Activated naive CD4-positive, alpha-beta T cell treated with anti-CD3 and anti-CD28 coated beads, Interleukin-2, amount 50 U/mL, for 16 hours (primary cell): ENCODE data around the gene CPD.
"Not testable (repeated sequence)": the region's sequence is repeated elsewhere in the genome, so short reads cannot be mapped to it uniquely, and the experiment has no call there.

Source experiments
- DNase-seq: peaks from one replicate; pipeline ENCODE4 v3.0.0-alpha.2; 2020

The CPD gene

DNA sequence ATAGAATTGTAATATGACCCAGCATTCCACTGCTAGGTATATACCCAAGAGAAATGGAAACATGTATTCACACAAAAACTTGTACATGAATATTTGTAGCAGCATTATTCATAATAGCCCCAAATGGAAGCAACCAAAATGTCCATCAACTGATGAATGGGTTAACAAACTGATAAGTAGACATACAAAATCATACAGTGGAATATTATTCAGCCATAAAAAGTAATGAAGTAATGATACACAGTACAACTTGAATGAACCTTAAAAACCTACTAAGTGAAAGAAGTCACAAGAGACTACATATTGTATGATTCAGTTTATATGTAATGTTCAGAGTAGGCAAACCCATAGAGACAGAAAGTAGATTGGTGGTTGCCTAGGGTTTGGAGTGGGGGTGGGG, 58.0 kb downstream of the CPD start:
- no peak for DNase-seq

DNA sequence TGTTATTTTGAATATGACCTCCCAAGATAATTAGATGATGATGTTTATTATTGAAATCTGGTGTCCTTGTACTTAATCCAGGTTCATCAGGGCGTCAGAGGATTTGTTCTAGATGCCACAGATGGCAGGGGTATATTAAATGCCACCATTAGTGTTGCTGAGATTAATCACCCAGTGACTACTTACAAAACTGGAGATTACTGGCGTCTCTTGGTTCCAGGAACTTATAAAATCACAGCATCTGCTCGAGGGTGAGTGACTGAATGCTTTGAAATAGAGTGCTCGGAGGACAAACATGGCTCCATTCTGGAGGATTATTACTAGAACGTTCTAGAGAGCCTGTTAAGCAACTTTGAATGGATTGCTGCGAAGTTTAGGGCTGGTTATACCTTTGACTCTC, 65.0 kb downstream of the CPD start:
- DNase-seq: no peak

DNA sequence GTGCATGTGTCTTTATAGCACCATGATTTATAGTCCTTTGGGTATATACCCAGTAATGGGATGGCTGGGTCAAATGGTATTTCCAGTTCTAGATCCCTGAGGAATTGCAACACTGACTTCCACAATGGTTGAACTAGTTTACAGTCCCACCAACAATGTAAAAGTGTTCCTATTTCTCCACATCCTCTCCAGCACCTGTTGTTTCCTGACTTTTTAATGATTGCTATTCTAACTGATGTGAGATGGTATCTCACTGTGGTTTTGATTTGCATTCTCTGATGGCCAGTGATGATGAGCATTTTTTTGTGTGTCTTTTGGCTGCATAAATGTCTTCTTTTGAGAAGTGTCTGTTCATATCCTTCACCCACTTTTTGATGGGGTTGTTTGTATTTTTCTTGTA, 67.9 kb downstream of the CPD start:
- DNase-seq: not testable (repeated sequence)

DNA sequence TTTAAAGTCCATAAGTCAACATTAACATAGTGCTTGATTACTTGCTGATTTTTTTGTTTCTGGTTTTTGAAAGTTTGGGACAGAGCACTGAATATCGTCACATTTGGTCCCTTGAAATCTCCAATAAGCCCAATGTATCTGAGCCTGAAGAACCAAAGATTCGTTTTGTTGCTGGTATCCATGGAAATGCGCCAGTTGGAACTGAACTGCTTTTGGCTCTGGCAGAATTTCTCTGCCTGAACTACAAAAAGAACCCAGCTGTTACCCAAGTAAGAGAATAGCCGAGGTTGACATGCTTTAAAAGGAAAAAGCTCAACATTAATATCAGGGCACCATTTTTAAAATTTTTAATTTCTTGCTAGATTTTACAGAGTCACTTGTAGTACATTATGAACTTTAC, 70.8 kb downstream of the CPD start:
- DNase-seq: no peak

DNA sequence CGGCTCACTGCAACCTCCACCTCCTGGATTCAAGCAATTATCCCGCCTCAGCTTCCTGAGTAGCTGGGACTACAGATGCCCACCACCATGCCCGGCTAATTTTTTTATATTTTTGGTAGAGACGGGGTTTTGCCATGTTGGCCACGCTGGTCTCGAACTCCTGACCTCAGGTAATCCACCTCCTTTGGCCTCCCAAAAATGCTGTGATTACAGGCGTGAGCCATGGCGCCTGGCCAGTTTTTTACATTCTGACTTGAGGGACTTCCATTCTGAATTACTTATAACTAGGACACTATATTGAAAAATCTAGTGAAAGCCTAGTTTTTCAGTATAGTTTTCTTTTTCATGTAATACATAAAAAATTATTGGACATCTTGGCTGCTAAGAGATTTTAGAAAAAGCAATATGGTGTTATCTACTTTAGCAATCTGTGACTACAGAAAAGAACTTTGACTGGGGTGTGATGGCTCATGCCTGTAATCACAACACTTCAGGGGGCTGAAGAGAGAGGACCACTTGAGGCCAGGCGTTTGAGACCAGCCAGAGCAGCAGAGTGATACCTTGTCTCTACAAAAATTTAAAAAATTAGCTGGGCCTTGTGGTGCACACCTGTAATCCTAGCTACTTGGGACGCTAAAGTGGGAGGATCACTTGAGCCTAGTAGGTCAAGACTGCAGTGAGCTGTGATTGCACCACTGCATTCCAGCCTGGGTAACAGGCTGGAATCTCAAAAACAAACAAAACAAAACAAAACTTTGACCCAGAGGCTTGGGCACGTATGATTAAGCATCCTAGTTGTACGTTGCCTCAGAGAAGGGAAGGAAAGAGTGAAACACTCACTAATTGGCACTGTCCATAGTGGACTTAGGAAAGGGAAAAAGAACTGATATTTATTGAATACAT, 71.6 kb downstream of the CPD start:
- no peak for DNase-seq

DNA sequence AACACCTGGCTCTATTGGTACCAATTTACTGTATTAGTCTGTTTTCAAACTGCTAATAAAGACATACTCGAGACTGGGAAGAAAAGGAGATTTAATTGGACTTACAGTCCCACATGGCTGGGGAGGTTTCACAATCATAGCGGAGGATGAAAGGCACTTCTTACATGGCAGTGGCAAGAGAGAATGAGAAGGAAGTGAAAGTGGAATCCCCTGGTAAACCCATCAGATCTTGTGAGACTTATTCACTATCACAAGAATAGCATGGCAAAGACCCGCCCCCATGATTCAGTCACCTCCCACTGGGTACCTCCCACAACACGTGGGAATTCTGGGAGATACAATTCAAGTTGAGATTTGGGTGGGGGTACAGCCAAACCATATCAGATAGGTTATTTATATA, 75.9 kb downstream of the CPD start:
- no peak for DNase-seq

DNA sequence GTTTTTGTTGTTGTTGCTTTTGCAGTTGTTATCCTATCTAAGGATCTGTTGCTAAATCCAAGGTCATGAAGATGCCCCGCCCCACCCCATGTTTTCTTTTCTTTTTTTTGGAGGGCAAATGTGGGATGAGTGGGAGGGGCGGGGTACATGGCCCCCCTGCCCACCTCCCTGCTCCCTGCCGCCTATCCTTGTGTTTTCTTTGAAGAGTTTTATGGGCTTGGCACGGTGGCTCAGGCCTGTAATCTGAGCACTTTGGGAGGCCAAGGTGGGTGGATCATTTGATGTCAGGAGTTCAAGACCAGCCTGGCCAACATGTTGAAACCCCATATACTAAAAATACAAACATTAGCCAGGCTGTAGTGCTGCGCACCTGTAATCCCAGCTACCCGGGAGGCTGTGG, 79.6 kb downstream of the CPD start:
- DNase-seq: no peak

DNA sequence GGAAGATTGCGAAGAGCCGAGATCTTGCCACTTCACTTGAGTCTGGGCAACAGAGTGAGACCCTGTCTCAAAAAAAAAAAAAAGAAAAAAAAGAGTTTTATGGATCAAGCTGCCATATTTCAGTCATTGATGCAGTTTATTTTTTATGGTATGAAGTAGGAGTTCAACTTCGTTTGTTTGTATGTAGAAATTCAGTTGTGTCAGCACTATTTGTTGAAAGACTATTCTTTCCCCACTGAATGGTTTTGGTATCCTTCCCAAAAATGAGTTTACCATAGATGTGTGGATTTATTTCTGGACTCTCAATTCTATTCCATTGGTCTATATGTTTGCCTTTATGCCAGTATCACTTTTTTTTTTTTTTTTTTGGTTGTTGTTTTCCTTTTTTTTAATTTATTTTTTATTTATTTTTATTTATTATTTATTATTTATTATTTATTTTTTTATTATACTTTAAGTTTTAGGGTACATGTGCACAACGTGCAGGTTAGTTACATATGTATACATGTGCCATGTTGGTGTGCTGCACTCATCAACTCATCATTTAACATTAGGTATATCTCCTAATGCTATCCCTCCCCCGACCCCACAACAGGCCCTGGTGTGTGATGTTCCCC, 80.2 kb downstream of the CPD start:
- DNase-seq: not testable (repeated sequence)

DNA sequence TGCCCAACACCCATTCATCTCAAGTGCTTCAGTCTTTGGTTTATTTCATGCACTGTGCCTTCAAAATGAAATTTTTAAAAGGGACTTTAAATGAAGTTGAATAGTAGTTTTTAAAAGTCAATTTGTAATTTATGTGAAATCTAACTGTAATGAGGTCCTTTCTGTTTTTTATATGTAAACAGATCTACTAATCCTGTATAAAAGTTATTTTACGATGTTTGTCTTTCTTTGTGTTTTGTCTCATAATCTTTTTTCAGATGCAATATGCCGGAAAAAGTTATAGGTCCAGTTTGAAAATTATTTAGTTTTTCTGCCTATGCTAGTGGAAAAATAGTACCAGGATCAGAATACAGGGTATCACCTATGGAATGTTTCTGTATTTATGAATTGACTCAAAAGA, 89.7 kb downstream of the CPD start:
- no peak for DNase-seq

DNA sequence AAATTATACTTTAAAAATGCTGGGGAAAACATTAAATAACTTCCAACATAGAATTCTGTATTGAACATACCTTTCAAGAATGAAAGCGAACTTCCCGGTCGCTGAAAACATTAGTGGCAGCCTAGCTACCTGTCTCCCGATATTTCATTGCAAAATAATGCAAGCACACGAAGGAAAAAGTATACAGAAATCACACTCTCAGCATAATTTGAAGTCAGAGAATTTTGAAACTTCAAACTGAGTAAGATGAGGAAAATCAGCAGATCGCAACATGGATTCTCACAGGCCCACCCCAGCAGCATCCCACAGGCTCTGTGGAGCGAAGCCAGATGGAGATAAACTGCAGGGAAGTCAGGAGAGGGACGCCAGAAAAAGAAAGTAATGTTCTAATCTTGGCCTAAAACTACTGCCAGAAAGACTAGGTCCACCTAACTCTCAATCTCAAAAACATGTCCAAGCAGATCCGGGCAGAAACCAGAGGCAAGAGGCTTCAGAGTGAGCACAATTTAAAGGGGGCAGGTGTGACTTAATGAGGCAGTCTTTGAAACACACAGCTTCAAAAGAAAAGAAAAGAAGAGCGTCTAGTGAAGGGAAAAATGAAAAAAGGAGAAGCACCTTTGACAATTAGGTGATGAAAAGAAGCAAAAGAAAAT, 93.6 kb downstream of the CPD start:
- DNase-seq: no peak

DNA sequence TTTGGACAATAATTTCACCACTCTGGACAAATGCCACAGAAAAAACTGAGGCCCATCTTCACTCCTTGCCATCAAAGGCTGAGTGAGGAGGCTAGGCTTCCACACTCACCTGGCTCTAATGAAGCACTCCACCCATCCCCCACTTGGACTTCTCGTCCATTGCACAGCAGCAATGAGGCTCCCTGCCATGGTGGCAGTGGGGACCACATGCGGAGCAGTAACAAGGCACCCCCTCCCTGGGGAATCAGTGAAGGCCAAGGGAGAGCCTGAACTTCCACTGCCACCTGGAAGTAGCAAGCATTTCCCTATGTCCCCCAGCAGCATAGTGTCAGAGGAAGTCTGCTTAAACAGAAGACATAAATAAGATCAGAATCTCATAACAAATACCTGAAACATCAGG, 96.5 kb downstream of the CPD start:
- no peak for DNase-seq

DNA sequence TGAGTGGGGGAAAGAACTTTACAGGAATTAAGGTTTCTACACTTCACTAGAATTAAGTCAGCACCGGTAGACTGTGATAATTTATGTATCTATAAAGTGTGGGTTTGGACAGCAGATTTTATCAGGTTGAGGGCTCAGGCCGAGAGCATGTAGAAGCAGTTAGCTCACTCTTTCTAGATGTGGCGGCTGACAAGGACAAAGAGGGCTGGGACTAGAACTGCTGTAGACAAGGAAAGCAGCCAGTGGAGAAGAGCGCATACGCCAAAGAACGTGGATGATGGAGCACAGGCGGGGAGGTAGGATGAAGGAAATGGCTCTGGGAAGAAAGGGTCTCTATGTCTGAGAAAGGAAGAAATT, 98.0 kb downstream of the CPD start:
- DNase-seq: no peak

DNA sequence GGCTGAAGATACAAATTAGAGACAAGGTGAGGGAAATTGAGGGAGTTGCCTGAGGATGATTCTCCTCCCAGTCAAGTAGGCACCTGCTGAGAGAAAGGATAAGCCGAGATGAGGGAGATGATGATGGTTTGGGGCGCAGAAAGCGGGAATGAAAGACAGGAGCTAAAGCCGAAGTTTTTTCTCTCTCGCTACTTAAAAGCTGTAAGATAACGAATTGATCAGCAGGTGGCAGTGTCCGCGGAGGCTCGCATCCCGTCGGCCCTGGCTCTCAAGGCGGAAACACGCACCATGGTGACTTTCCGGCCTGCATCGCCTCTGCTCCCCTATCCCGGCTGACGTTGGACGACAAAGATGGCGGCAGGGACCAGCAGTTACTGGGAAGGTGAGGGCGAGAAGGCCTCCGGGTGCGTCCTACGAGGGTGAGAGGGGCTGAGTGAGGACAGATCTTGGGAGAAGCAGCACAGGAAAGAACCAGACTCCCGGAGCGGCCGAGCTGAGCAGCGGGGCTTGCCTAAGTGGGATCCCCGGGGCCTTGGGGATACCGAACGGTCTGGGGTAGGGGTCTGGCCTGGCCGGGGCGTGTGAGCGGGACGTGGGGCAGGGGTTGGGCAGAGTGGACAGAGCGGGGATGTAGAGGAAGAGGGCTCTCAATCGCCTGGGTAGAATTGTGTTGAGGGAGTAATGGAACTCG, 98.5 kb downstream of the CPD start, which contains the start of gene GOSR1:
Gene GOSR1 (plus strand): TSS at position 326 of the 691 bp plus-strand sequence. CDS start 26 bp downstream, at position 352.
- DNase-seq: peak; percentile 90

DNA sequence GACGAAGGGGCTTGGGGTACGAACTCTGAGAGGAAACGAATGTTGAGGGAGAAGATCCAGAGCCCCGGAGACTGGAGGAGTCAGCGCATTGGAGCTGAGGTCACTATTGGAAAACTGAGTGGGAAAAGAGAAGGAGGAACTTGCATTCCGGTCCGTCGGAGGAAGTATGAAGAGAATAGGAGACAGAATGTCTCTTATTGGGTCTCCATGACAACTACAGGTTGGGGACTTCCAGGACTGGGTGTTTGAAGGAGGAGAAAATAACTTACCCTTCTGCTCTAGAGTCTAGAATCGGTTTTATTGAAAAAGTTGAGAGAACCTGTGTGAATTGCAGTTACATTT, 99.0 kb downstream of the CPD start:
- DNase-seq: no peak

DNA sequence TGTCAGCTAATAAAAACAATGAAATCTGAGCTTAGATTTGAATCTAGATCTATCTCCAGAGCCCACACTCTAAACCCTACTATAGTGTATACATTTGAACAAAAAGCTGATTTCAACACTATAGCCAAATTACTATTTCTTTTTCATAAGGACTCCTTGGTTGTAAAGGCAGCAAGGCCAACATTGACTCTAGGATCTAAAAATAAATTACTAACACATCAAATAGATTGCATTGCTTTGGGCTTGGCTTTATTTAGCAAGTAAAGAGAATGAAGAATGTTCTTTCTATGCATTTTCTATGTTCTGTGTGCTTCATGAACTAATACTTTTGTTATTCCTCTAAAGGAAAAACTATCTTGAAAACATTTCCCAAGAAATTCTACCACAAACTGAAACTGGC, 103.8 kb downstream of the CPD start:
- DNase-seq: no peak

DNA sequence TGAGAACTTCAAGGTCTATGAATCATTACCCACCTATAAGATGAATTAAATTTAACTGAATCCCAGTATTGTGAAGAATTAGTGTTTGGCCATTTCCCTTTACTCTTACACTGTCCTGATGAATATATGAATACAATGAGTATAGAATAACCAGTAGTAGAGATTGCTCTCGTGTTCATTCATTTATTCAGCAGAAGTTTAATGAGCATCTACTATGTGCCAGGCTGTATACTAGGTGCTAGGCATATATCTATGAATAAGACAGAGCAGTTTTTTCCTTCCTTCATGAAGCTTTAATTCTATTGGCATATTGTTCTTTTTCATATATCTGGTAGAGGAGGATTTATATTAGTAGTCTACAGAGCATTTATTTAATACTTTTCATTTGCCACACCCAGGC, 104.4 kb downstream of the CPD start:
- no peak for DNase-seq

DNA sequence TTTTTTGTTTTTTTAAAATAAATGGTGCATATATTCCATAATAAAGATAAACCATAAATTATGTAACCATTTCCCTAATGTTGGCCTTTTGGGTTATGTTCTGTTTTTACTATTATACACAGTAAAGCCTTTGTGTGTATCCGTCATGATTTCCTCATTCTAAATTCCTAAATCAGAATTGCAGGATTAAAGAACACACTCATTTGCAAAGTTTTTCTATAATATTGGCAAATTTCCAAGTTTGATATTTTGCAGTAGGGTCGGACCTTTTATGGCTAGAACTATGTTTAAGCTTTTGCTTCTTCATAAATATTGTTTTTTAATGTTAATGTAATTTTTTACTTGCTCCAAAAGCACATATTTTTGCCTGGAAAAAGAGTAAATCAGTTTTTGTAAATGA, 115.1 kb downstream of the CPD start:
- DNase-seq: no peak

DNA sequence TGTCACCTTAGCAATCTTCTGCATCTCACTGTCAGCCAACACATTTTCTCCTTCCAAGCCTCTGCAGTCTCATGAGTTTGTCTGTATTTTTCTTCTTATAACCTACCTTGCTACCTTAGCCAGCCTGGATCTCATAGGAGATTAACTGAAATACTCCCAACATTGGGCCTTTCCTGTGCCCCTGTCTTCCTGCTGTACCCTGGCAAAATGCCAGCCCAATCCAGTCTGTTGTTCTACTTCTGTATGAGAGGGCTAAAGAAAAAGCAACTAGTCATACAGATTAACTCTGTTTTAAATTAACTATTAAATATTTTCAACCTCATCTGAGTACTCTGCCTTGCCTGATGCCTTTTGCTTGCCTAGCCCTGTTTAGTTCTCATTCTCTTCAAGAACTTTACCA, 116.9 kb downstream of the CPD start:
- DNase-seq: no peak

DNA sequence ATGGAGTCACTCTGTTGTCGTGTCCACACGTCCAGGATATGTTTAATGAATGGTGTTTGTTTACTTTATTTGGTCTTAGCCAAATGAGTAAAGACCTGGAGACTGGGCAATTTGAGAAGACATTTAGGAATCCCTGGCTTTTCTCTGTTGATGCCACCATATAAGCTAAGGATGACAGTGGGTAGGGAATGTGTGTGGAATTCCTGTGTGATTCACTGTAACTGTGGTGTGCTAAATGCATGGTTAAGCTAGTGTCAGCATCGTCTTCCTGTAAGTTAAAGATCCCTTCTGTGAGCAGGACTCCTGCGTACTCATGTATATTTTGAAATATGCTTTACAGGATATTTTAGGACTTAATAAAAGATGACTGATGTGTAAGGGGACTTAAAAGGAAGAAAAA, 124.8 kb downstream of the CPD start:
- DNase-seq: no peak

DNA sequence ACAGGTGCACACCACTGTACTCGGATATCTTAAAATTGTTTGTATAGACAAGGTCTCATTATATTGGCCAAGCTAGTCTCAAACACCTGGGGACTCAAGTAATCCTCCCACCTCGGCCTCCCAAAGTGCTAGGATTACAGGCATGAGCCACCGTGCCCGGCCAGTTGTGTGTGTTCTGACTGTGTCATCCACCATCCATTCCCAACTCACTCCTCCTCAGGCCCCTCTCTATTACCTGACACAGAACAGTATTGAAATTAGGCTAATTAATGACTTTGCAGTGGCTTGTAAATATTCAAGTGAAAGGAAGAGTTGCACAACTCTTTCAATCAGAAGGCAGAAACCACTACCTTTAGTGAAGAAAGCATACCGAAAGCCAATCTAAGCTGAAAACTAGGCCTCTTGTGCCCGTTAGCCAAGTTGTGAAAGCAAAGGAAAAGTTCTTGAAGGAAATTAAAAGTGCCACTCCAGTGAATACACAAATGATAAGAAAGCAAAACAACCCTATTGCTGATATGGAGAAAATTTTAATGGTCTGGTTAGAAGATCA, 127.2 kb downstream of the CPD start:
- DNase-seq: no peak

DNA sequence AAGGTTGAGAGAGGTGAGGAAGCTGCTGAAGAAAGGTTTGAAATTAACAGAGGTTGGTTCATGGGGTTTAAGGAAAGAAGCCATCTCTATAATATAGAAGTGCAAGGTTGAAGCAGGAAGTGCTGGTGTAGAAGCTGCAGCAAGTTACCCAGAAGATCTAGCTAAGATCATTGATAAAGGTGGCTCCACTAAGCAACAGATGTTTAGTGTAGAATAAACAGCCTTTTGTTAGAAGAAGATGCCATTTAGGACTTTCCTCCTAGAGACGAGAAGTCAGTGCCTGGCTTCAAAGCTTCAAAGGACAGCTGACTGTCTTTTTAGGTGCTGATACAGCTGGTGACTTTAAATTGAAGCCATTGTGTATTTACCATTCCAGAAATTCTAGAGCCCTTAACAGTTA, 127.8 kb downstream of the CPD start:
- no peak for DNase-seq

DNA sequence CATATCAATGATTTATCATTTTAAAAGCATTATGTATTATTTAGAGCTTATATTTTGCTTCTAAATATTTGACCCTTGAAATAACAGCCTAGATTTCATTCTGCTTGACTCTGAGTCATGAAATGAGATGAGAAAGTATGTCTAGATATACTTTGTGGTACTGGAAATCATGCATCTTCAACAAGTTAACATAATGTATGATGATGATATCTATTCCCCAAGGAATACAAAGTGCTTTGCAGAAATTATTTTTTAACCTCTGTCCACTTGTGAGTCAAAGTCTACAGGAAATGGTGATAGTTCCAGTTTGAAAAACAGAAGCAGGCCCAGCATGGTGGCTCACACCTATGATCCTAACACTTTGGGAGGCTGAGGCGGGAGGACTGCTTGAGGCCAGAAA, 134.6 kb downstream of the CPD start:
- DNase-seq: no peak

DNA sequence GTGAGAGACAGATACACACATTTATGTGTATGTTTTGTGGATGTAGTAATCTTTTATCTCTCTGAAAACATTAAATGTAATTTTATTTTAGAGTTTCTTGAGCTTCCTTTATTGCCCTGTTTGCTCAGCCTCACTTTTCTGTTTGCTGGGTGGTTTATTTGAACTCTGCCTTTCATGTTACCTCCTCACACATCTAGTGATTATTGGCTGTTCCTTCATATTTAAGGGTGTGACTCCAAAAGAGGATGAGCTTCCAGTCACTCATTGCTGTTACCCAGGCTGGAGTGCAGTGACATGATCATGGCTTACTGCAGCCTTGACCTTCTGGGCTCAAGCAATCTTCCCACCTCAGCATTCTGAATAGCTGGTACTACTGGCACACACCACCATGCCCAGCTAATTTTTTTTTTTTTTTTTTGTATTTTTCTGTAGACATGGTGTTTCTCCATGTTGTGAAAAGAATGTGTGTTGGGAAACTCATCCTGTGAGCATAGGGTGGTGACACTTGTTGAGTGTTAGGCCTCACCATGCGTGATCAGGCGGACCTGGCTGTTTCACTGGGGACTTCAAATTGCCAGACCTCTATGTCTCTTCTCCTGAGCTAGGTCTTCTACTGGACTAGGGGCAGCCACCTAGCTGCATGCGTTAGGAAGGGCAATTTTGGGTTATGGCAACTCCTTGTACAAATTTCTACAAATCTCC, 136.3 kb downstream of the CPD start:
- no peak for DNase-seq
